GM23338 (cell line): ENCODE data around the gene DGKD.

ENCODE experiments used
- CREB1 ChIP-seq: fragments of 250-450 bp; sonication (Bioruptor Pico); IDR thresholded peaks from 2 replicates; pipeline ENCODE4 v1.5.0; 2020; ENCODE audit warnings: low read depth, mild to moderate bottlenecking, moderate library complexity
- CTCF ChIP-seq, 2 experiments: fragments of 200-600 bp in 1 of 2; sonication (generic) in 1 of 2; conservative IDR thresholded peaks; 2 replicates each; pipeline versions ENCODE4 v1.5.1 to v1.6.1; 2016 to 2017; ENCODE audit warnings: antibody characterized with exemption in 2 of 2, low read depth in 2 of 2, mild to moderate bottlenecking in 2 of 2, moderate library complexity in 1 of 2
- ETS1 ChIP-seq: IDR thresholded peaks from 2 replicates; pipeline ENCODE4 v1.6.1; 2016; ENCODE audit warnings: antibody characterized with exemption
- EZH2 ChIP-seq: fragments of 200-600 bp; sonication (generic); IDR thresholded peaks from one replicate; pipeline ENCODE4 v1.8.0; 2017; ENCODE audit warnings: antibody characterized with exemption, mild to moderate bottlenecking, low read depth; ENCODE audit not compliant: unreplicated experiment
- EZH2phosphoT487 ChIP-seq: fragments of 200-600 bp; sonication (generic); IDR thresholded peaks from one replicate; pipeline ENCODE4 v1.8.1; 2018; ENCODE audit warnings: antibody characterized with exemption; ENCODE audit not compliant: unreplicated experiment
- JUNB ChIP-seq: IDR thresholded peaks from one replicate; pipeline ENCODE4 v1.6.1; 2016; ENCODE audit warnings: antibody characterized with exemption; ENCODE audit not compliant: unreplicated experiment
- POLR2AphosphoS5 ChIP-seq: IDR thresholded peaks from 2 replicates; pipeline ENCODE4 v1.6.1; 2016; ENCODE audit warnings: antibody characterized with exemption, low read depth
- REST ChIP-seq: IDR thresholded peaks from one replicate; pipeline ENCODE4 v1.6.1; 2018; ENCODE audit warnings: antibody characterized with exemption; ENCODE audit not compliant: unreplicated experiment
- STAT1 ChIP-seq: IDR thresholded peaks from one replicate; pipeline ENCODE4 v1.6.1; 2016; ENCODE audit warnings: antibody characterized with exemption; ENCODE audit not compliant: unreplicated experiment
- ZNF331 ChIP-seq: fragments of 250-450 bp; sonication (Bioruptor Pico); IDR thresholded peaks from 2 replicates; pipeline ENCODE4 v1.5.0; 2020; ENCODE audit warnings: low read depth, mild to moderate bottlenecking, moderate library complexity
- ZNF462 ChIP-seq: fragments of 250-450 bp; sonication (Bioruptor Pico); IDR thresholded peaks from 2 replicates; pipeline ENCODE4 v1.5.0; 2020; ENCODE audit warnings: mild to moderate bottlenecking, moderate library complexity

DNA sequence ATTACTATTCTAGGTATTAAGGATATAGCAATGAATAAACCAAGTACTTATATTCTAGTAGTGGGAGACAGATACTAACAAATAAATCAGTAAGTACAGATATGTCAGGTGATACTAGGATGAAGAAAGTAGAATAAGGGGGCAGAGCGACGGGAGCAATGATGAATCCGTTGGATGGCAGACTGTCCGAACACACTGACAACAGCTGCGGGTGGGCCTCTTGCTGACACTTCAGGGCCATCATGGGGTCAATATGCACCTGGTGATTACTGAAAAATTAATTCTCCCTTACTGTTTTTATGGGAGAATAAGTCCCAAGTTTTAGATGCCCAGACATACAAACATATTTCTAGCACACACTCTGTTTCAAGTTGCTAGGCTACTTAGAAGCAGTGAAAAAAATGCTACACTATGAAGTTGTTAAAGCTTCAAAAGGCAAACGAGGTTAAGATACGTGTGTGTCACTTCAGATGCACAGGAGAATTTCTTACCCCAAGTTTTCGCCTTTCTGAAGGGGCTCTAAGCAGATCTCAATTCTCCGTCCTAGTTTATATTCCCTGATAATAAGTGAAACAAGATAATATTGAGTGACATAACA lies 133.6 kb downstream of the DGKD start:
- no peak for TF ChIP-seq EZH2phosphoT487
- TF ChIP-seq CTCF (conservative IDR thresholded peaks at IDR 0.05; ENCODE audit: low read depth in 2 of 2) = no peak
- no peak for TF ChIP-seq POLR2AphosphoS5
- TF ChIP-seq CREB1 (CRISPR knock-in tag) = no peak
- TF ChIP-seq ETS1 = no peak
- no peak for TF ChIP-seq ZNF462 (CRISPR knock-in tag)
- no peak for TF ChIP-seq REST
- TF ChIP-seq EZH2 = no peak
- TF ChIP-seq STAT1 = no peak
- no peak for TF ChIP-seq ZNF331 (CRISPR knock-in tag)
- no peak for TF ChIP-seq JUNB
